ENCODE measurements around the gene SAMD4A.

DNA sequence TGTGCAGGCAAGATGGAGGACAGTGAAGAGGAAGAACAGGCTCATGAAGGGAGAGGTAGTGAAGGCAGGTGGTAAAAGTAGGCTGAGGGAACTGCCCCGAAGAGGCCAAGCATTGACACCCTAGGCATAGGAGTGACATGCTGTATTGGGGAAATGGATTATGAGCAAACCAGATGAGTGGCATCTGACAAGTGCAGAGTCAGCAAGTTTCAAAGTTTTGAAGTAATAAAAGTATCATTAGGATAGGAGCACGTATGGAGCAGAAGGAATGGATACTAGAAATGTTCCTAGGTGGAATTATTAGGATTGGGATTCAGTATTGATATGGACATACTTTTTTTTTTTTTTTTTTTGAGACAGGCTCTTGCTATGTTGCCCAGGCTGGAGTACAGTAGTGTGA, 139.8 kb downstream of the SAMD4A start:
- TF ChIP-seq, protein P1, sequence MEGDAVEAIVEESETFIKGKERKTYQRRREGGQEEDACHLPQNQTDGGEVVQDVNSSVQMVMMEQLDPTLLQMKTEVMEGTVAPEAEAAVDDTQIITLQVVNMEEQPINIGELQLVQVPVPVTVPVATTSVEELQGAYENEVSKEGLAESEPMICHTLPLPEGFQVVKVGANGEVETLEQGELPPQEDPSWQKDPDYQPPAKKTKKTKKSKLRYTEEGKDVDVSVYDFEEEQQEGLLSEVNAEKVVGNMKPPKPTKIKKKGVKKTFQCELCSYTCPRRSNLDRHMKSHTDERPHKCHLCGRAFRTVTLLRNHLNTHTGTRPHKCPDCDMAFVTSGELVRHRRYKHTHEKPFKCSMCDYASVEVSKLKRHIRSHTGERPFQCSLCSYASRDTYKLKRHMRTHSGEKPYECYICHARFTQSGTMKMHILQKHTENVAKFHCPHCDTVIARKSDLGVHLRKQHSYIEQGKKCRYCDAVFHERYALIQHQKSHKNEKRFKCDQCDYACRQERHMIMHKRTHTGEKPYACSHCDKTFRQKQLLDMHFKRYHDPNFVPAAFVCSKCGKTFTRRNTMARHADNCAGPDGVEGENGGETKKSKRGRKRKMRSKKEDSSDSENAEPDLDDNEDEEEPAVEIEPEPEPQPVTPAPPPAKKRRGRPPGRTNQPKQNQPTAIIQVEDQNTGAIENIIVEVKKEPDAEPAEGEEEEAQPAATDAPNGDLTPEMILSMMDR (IDR thresholded peaks at IDR 0.05), result no peak
- TF ChIP-seq POLR2A (IDR thresholded peaks at IDR 0.05), result no peak

All from lower leg skin (tissue), 3 donors.